Stimulated activated CD4-positive, alpha-beta T cell treated with anti-CD3 and anti-CD28 coated beads, Interleukin-4, amount 100 ng/mL, for 1 hour (primary cell): ENCODE measurements around the gene CCR7.

Experiments
- DNase-seq: peaks from one replicate; pipeline ENCODE4 v3.0.0-alpha.2; 2020

The CCR7 gene

GRCh38 chr17:40561294-40561870 is 3.9 kb downstream of the CCR7 start:
- no peak for DNase-seq

- peak; percentile 75 for DNase-seq
Observed at GRCh38 chr17:40560592-40561293, 4.5 kb downstream of the CCR7 start.

- DNase-seq: peak; percentile 82
Observed at GRCh38 chr17:40559954-40560591, 5.2 kb downstream of the CCR7 start.

- no peak for DNase-seq
Observed at GRCh38 chr17:40559564-40559916, 5.7 kb downstream of the CCR7 start.

GRCh38 chr17:40558890-40559563 is 6.2 kb downstream of the CCR7 start:
- DNase-seq: no peak

GRCh38 chr17:40558300-40558889 is 6.9 kb downstream of the CCR7 start:
- no peak for DNase-seq

GRCh38 chr17:40557531-40558299 is 7.6 kb downstream of the CCR7 start:
- no peak for DNase-seq

- DNase-seq: no peak
Observed at GRCh38 chr17:40556884-40557414, 8.3 kb downstream of the CCR7 start.

- no peak for DNase-seq
Observed at GRCh38 chr17:40556198-40556661, 9.0 kb downstream of the CCR7 start.

GRCh38 chr17:40555296-40556190 is 9.7 kb downstream of the CCR7 start:
- no peak for DNase-seq

GRCh38 chr17:40554646-40555295 is 10.5 kb downstream of the CCR7 start:
- DNase-seq: peak; percentile 33

- DNase-seq: peak; percentile 34
Observed at GRCh38 chr17:40553694-40554534, 11.4 kb downstream of the CCR7 start.

GRCh38 chr17:40552806-40553693 is 12.2 kb downstream of the CCR7 start:
- DNase-seq: peak; percentile 27

- DNase-seq: peak; percentile 46
Observed at GRCh38 chr17:40551879-40552768, 13.1 kb downstream of the CCR7 start.

GRCh38 chr17:40551091-40551878 is 14.0 kb downstream of the CCR7 start:
- DNase-seq: peak; percentile 22

- DNase-seq: no peak
Observed at GRCh38 chr17:40550608-40551007, 14.7 kb downstream of the CCR7 start.
